IMR-90 (cell line): ENCODE data around the gene FBXO34. TPM values are rescaled to one million over a fixed set of nuclear protein-coding genes. Genes with fewer than 3 reads are reported as not detected.

Experiments used
- ATAC-seq: fragments of 200-7000 bp; cut with Tn5 transposase; 2 replicates; pipeline ENCODE4 v1.9.1; 2020; ENCODE audit warnings: low read depth, mild to moderate bottlenecking, moderate library complexity
- BruUV-seq: library from RNA; stranded (reverse); fragments of 400-500 nt; replicated peaks from 2 replicates; lab custom pipeline; 2021; lab: Mats Ljungman, UMichigan
- CTCF ChIA-PET: fragments of 300-600 bp; formaldehyde crosslinking; extraction: SDS; loops from one replicate; lab custom pipeline; 2021; ENCODE audit warnings: antibody characterized with exemption; lab: Yijun Ruan, JAX
- POLR2A ChIA-PET: fragments of 300-600 bp; sonication (Branson Sonifier 250); formaldehyde crosslinking; loops from one replicate; lab custom pipeline; 2022; ENCODE audit warnings: antibody characterized with exemption; ENCODE audit not compliant: unreplicated experiment; lab: Charles Lee
- DNase-seq: peaks from one replicate; pipeline ENCODE4 v3.0.0; 2013
- H2AFZ ChIP-seq: replicated peaks from 2 replicates; pipeline ENCODE3; 2013; ENCODE audit warnings: low read length, mild to moderate bottlenecking; ENCODE audit not compliant: poor library complexity
- H2AK5ac ChIP-seq: 2 replicates; pipeline ENCODE4 v1.6.1; 2013; ENCODE audit warnings: low read depth, low read length, inconsistent platforms
- H2AK9ac ChIP-seq: replicated peaks from 2 replicates; pipeline ENCODE3; 2013; ENCODE audit warnings: mild to moderate bottlenecking, low read depth, low read length, moderate library complexity; ENCODE audit not compliant: poor library complexity
- H2BK120ac ChIP-seq: 2 replicates; pipeline ENCODE4 v1.6.1; 2013; ENCODE audit warnings: low read depth, low read length, inconsistent platforms
- H2BK15ac ChIP-seq: 3 replicates; pipeline ENCODE4 v1.6.1; 2013; ENCODE audit warnings: low read depth, low read length, inconsistent platforms
- H2BK20ac ChIP-seq: 2 replicates; pipeline ENCODE4 v1.6.1; 2013; ENCODE audit warnings: low read depth, mild to moderate bottlenecking, inconsistent platforms, low read length, moderate library complexity
- H2BK5ac ChIP-seq: 2 replicates; pipeline ENCODE4 v1.6.1; 2013; ENCODE audit warnings: mild to moderate bottlenecking, low read depth, low read length, inconsistent platforms; ENCODE audit not compliant: poor library complexity, severe bottlenecking
- H3K14ac ChIP-seq: replicated peaks from 2 replicates; pipeline ENCODE4 v1.6.1; 2013; ENCODE audit warnings: low read depth, low read length, inconsistent platforms
- H3K18ac ChIP-seq: 2 replicates; pipeline ENCODE4 v1.6.1; 2013; ENCODE audit warnings: low read depth, low read length, control low read depth
- H3K23ac ChIP-seq: 2 replicates; pipeline ENCODE4 v1.6.1; 2013; ENCODE audit warnings: low read depth, low read length, inconsistent platforms
- H3K27ac ChIP-seq: 2 replicates; pipeline ENCODE4 v1.5.1; 2013; ENCODE audit warnings: mild to moderate bottlenecking, control low read depth, low read length; ENCODE audit not compliant: insufficient read depth
- H3K27me3 ChIP-seq: 2 replicates; pipeline ENCODE4 v1.6.1; 2013; ENCODE audit warnings: low read length; ENCODE audit not compliant: control insufficient read depth, insufficient read depth
- H3K36me3 ChIP-seq: 2 replicates; pipeline ENCODE4 v1.6.1; 2013; ENCODE audit warnings: low read length, mixed read lengths; ENCODE audit not compliant: control insufficient read depth, insufficient read depth
- H3K4ac ChIP-seq: 2 replicates; pipeline ENCODE4 v1.6.1; 2013; ENCODE audit warnings: low read depth, low read length, inconsistent platforms
- H3K4me1 ChIP-seq: 2 replicates; pipeline ENCODE4 v1.6.1; 2013; ENCODE audit warnings: low read length, mixed read lengths; ENCODE audit not compliant: control insufficient read depth, insufficient read depth
- H3K4me2 ChIP-seq: 2 replicates; pipeline ENCODE4 v1.6.1; 2013; ENCODE audit warnings: low read depth, mild to moderate bottlenecking, control low read depth, low read length, moderate library complexity
- H3K4me3 ChIP-seq: 2 replicates; pipeline ENCODE4 v1.5.1; 2013; ENCODE audit warnings: low read depth, mild to moderate bottlenecking, control low read depth, low read length, moderate library complexity; ENCODE audit not compliant: insufficient read depth
- H3K56ac ChIP-seq: 2 replicates; pipeline ENCODE4 v1.6.1; 2013; ENCODE audit warnings: low read length, inconsistent platforms; ENCODE audit not compliant: insufficient read depth; ENCODE audit errors: extremely low read depth
- H3K79me1 ChIP-seq, 2 experiments: 2 replicates each; pipeline ENCODE4 v1.6.1; 2013; ENCODE audit warnings: low read length in 2 of 2, inconsistent platforms in 1 of 2, low read depth in 1 of 2
- H3K9ac ChIP-seq: 2 replicates; pipeline ENCODE4 v1.6.1; 2013; ENCODE audit warnings: low read depth, low read length, control low read depth
- H3K9me1 ChIP-seq: 2 replicates; pipeline ENCODE4 v1.6.1; 2013; ENCODE audit warnings: low read length, inconsistent platforms; ENCODE audit not compliant: insufficient read depth
- H3K9me3 ChIP-seq: 2 replicates; pipeline ENCODE4 v1.6.1; 2013; ENCODE audit warnings: low read length; ENCODE audit not compliant: control insufficient read depth, insufficient read depth
- H4K20me1 ChIP-seq: 2 replicates; pipeline ENCODE4 v1.6.1; 2013; ENCODE audit warnings: low read length, inconsistent platforms; ENCODE audit not compliant: insufficient read depth
- H4K5ac ChIP-seq: 2 replicates; pipeline ENCODE4 v1.6.1; 2013; ENCODE audit warnings: mild to moderate bottlenecking, low read depth, low read length, control low read depth
- H4K8ac ChIP-seq, 2 experiments: 2 replicates each; pipeline ENCODE4 v1.6.1; 2013; ENCODE audit warnings: low read depth in 2 of 2, low read length in 2 of 2, control low read depth in 1 of 2, inconsistent platforms in 1 of 2
- H4K91ac ChIP-seq: 2 replicates; pipeline ENCODE4 v1.6.1; 2013; ENCODE audit warnings: low read depth, low read length, inconsistent platforms; ENCODE audit not compliant: insufficient read depth
- BHLHE40 ChIP-seq: fragments of 150-350 bp; IDR thresholded peaks from 2 replicates; pipeline ENCODE4 v1.6.1; 2016; ENCODE audit warnings: mild to moderate bottlenecking, low read depth, low read length
- CEBPB ChIP-seq: IDR thresholded peaks from 2 replicates; pipeline ENCODE4 v1.6.1; 2012; ENCODE audit warnings: low read depth, low read length, improper control_type of control experiment
- CHD1 ChIP-seq: IDR thresholded peaks from 2 replicates; pipeline ENCODE4 v1.6.1; 2012; ENCODE audit warnings: low read depth, low read length, improper control_type of control experiment
- CTCF ChIP-seq: conservative IDR thresholded peaks from 2 replicates; pipeline ENCODE4 v1.5.1; 2012; ENCODE audit warnings: mild to moderate bottlenecking, low read depth, low read length, improper control_type of control experiment
- FOS ChIP-seq: fragments of 150-350 bp; IDR thresholded peaks from 2 replicates; pipeline ENCODE4 v1.6.1; 2016; ENCODE audit warnings: low read depth, low read length
- MAFK ChIP-seq: IDR thresholded peaks from 2 replicates; pipeline ENCODE4 v1.6.1; 2012; ENCODE audit warnings: low read depth, low read length, improper control_type of control experiment
- MAZ ChIP-seq: IDR thresholded peaks from 2 replicates; pipeline ENCODE4 v1.6.1; 2012; ENCODE audit warnings: low read depth, mild to moderate bottlenecking, low read length, improper control_type of control experiment, moderate library complexity, borderline replicate concordance
- MXI1 ChIP-seq: IDR thresholded peaks from 2 replicates; pipeline ENCODE4 v1.6.1; 2012; ENCODE audit warnings: low read depth, mild to moderate bottlenecking, low read length, moderate library complexity, borderline replicate concordance
- NFE2L2 ChIP-seq: fragments of 150-350 bp; IDR thresholded peaks from 2 replicates; pipeline ENCODE4 v1.6.1; 2016; ENCODE audit warnings: low read depth, mild to moderate bottlenecking, low read length
- POLR2A ChIP-seq: IDR thresholded peaks from 2 replicates; pipeline ENCODE4 v1.6.1; 2012; ENCODE audit warnings: mild to moderate bottlenecking, low read depth, low read length
- RAD21 ChIP-seq: IDR thresholded peaks from 2 replicates; pipeline ENCODE4 v1.6.1; 2012; ENCODE audit warnings: low read length, improper control_type of control experiment
- RCOR1 ChIP-seq: IDR thresholded peaks from 2 replicates; pipeline ENCODE4 v1.6.1; 2012; ENCODE audit warnings: mild to moderate bottlenecking, low read length, improper control_type of control experiment; ENCODE audit not compliant: insufficient replicate concordance
- RFX5 ChIP-seq: IDR thresholded peaks from 2 replicates; pipeline ENCODE4 v1.8.0; 2012; ENCODE audit warnings: low read depth, mild to moderate bottlenecking, low read length, moderate library complexity
- SMC3 ChIP-seq: fragments of 150-350 bp; IDR thresholded peaks from 2 replicates; pipeline ENCODE4 v1.6.1; 2016; ENCODE audit warnings: low read depth, mild to moderate bottlenecking, antibody characterized with exemption, low read length, moderate library complexity
- USF2 ChIP-seq: fragments of 150-350 bp; IDR thresholded peaks from 2 replicates; pipeline ENCODE4 v1.6.1; 2017; ENCODE audit warnings: mild to moderate bottlenecking, antibody characterized with exemption, low read length, low read depth
- WGBS, 2 experiments: methylation state at CpG; one replicate each; pipeline versions ENCODE4 v1.1.5 to v1.1.7; 2013; ENCODE audit warnings: missing lambda C conversion rate in 2 of 2; ENCODE audit not compliant: insufficient read length in 1 of 2; ENCODE audit errors: extremely low coverage in 2 of 2; 5-methylcytosine and 5-hydroxymethylcytosine counted together
- dilution Hi-C: fragments of 300-500 bp; cut with HindIII; formaldehyde crosslinking; loops from one replicate; pipeline ENCODE4 v1.14.3; 2018; ENCODE audit warnings: low sequenced_read_pairs; ENCODE audit not compliant: unreplicated experiment
- in situ Hi-C: fragments of 300-500 bp; cut with MboI; formaldehyde crosslinking; loops from 3 replicates; pipeline ENCODE4 v1.14.3; 2019; ENCODE audit warnings: low sequenced_read_pairs, inconsistent platforms, mixed read lengths
- intact Hi-C: fragments of 100-400 bp; cut with micrococcal nuclease; formaldehyde crosslinking; loops from 2 replicates; pipeline ENCODE4 v1.10.0; 2022
- polyA plus RNA-seq, 3 experiments: library from polyadenylated mRNA; depleted of rRNA; stranded (reverse); fragments of >200 nt; gene quantifications; 2 replicates each; pipeline ENCODE4 v1.2.3, GENCODE V29; 2012; ENCODE audit warnings: low replicate concordance in 1 of 3
- total RNA-seq: library from RNA; depleted of rRNA; stranded (reverse); fragments of >200 nt; gene quantifications from 2 replicates; pipeline ENCODE4 v1.2.3, GENCODE V29; 2012
- TF ChIP-seq, protein P1 (sequence below): fragments of 150-350 bp; IDR thresholded peaks from 2 replicates; pipeline ENCODE4 v1.6.1; 2016; ENCODE audit warnings: low read depth, mild to moderate bottlenecking, low read length, moderate library complexity, borderline replicate concordance

Gene FBXO34
- total and polyA plus RNA-seq, 2 of the 4 experiments (the other 2 are of a cell fraction): 15.4 to 35.1 TPM

GRCh38 chr14:55309761-55310365, 38.6 kb downstream of the FBXO34 start:
- Histone ChIP-seq H2BK5ac (no peak overlapping the region), H3K9me1 (0 out of 2 replicates have a peak, but pooled peaks cover 4% of the 10 kb centered on the region), H4K20me1 (peaks cover 13% of the 10 kb centered on the region; the same call in 1 of the 2 replicates), H2BK20ac (no peak overlapping the region), H3K4me1 (no peaks in the 10 kb centered on the region), H3K14ac (no peak overlapping the region), H3K4me3 (no peak overlapping the region), H2BK120ac (no peak overlapping the region), H2AFZ (no peak overlapping the region), H3K4ac (no peak overlapping the region), H3K18ac (no peak overlapping the region), H3K9me3 (peaks cover 6% of the 10 kb centered on the region), H4K5ac (no peak overlapping the region), H3K56ac (no peak overlapping the region), H2BK15ac (no peak overlapping the region), H3K9ac (no peak overlapping the region), H3K27me3 (no peaks in the 10 kb centered on the region), H3K23ac (no peak overlapping the region), H2AK9ac (no peak overlapping the region), H4K8ac (no peak overlapping the region), H2AK5ac (no peak overlapping the region), H3K27ac (no peak overlapping the region), H3K4me2 (no peak overlapping the region), H3K79me1 (peaks cover 38 to 50% of the 10 kb centered on the region in 2 experiments), H3K36me3 (no peaks in the 10 kb centered on the region), H4K91ac (no peak overlapping the region)
- WGBS, 2 experiments: no CpG with 5 or more reads among the region's 1 CpG
- ChIA-PET POLR2A (no interaction called here), CTCF (no interaction called here)
- DNase-seq: no peak
- in situ Hi-C loops (no loop called here), dilution Hi-C loops (no loop called here), intact Hi-C loops (no loop called here)
- no TSS peak for BruUV-seq
- no peak for TF ChIP-seq USF2
- TF ChIP-seq CTCF: no peak
- TF ChIP-seq NFE2L2: no peak
- no peak for TF ChIP-seq CHD1
- TF ChIP-seq MAFK: no peak
- TF ChIP-seq BHLHE40: no peak
- no peak for TF ChIP-seq POLR2A
- TF ChIP-seq FOS: no peak
- TF ChIP-seq RAD21: no peak
- TF ChIP-seq CEBPB: no peak
- TF ChIP-seq RFX5: no peak
- TF ChIP-seq, protein P1, sequence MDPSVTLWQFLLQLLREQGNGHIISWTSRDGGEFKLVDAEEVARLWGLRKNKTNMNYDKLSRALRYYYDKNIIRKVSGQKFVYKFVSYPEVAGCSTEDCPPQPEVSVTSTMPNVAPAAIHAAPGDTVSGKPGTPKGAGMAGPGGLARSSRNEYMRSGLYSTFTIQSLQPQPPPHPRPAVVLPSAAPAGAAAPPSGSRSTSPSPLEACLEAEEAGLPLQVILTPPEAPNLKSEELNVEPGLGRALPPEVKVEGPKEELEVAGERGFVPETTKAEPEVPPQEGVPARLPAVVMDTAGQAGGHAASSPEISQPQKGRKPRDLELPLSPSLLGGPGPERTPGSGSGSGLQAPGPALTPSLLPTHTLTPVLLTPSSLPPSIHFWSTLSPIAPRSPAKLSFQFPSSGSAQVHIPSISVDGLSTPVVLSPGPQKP: no peak
- no peak for TF ChIP-seq SMC3
- no peak for TF ChIP-seq RCOR1
- no peak for TF ChIP-seq MAZ
- no peak for TF ChIP-seq MXI1
- no peak for ATAC-seq
